Stimulated activated CD4-positive, alpha-beta T cell treated with anti-CD3 and anti-CD28 coated beads, Interleukin-4, amount 100 ng/mL, for 48 hours (primary cell): ENCODE data around the gene ALOXE3.
"Not testable (repeated sequence)": the region's sequence is repeated elsewhere in the genome, so short reads cannot be mapped to it uniquely, and the experiment has no call there.

Experiments
- DNase-seq, 2 donors: peaks; one replicate each; pipeline ENCODE4 v3.0.0-alpha.2; 2020; ENCODE audit warnings: low read depth in 2 of 2

Gene ALOXE3

DNA sequence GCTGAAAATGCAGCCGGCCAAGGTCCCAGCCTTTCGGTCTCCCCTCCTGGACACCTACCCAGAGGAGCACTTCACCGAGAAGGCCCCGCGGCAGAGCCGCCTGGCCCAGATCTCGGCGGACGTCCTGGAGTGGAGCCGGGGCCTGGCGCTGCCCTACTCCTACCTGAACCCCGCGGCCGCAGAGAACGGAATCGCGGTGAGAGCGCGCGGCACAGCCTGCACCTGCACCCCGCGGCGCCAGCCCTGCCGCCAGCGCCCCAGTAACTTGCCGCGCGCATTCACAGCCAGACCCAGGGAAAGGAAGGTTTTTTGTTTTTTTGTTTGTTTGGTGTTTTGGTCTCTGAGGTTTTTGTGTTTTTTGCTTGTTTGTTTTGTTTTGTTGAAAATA lies 46.0 kb downstream of the ALOXE3 start:
- no peak for DNase-seq

DNA sequence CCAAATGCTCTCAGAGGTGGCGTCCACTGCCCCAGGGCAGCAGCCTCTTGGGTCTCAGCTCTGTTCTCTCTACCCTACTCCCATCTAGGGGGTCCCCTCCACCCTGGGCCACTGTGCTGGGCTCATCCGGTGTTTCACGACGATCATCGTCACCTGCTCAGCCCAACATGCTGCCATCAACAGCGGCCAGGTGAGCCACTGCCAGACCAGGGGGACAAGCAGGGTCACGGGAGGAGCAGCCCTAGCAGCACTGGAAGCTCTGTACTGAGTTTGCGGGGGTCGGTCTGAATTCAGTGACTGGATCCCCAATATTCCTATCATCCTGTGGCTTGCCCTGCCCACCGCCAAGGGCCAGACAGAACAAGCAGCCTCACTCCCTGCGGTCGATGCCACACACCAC lies 46.8 kb downstream of the ALOXE3 start:
- DNase-seq, result no peak

DNA sequence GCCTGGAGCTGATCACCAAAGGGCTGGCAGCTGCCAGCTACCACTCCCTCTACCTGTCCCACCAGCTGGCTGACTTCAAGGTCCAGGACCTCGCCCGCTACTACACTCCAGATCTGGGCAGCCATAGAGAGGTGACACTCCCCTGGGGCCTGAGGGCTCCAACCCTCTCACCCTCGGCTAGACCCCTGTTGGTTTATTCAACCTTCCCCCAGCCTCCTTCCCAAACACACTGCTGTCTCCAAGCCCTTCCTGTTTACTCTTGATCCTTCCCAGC lies 48.8 kb downstream of the ALOXE3 start:
- DNase-seq, result no peak

DNA sequence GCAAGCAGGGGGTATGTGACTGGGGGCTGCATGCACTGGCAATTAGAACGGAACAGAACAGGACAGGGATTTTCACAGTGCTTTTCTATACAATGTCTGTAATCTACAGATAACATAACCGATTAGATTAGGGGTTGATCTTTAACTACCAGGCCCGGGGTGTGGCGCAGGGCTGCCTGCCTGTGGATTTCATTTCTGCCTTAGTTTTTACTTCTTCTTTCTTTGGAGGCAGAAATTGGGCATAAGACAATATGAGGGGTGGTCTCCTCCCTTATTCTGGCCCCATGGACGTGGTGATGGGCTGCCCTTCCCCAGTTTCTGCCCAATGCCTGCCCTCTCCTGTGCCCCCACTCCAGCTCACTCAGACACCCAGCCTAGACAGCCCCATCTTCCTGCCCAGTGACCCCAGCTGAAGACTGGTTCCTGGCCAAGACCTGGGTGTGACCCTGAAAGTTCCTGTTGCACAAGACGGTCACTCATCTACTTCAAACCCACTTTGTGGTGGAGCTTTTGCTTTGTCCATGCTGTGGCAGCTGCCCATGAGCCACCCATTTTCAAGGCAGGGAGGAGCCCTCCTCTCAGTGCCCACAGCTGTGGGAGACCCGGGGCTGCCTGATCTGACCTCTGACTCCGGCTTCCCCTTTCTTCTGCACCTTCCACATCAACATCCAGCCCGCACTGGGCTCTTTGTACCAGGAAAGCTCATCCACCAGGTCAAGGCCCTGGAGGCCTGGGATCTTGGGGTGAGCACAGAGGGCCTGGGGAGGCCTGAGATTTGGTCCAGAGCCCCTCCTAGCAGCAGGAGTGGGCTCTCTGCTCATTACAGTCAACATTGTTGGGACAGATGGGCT lies 49.4 kb downstream of the ALOXE3 start:
- DNase-seq, result no peak

DNA sequence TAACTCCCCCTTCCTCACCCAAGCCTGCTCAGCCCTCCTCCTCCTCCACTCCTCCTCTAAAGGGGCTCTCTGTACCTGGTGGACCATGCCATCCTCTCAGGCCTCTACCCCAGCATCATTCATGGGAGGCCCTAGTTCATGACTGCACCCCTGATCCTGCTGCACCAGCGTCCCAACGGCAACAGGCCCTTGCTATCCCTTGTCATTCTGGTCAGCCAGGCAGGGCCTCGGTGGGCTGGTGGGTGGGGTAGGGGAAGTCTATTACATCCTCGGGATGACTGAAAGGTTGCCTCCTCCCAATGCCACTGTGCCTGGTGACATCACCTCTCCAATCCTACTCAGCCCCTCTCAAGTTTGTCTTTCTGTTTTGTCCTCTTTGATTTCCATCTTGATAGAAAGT lies 50.5 kb downstream of the ALOXE3 start:
- DNase-seq, result no peak

DNA sequence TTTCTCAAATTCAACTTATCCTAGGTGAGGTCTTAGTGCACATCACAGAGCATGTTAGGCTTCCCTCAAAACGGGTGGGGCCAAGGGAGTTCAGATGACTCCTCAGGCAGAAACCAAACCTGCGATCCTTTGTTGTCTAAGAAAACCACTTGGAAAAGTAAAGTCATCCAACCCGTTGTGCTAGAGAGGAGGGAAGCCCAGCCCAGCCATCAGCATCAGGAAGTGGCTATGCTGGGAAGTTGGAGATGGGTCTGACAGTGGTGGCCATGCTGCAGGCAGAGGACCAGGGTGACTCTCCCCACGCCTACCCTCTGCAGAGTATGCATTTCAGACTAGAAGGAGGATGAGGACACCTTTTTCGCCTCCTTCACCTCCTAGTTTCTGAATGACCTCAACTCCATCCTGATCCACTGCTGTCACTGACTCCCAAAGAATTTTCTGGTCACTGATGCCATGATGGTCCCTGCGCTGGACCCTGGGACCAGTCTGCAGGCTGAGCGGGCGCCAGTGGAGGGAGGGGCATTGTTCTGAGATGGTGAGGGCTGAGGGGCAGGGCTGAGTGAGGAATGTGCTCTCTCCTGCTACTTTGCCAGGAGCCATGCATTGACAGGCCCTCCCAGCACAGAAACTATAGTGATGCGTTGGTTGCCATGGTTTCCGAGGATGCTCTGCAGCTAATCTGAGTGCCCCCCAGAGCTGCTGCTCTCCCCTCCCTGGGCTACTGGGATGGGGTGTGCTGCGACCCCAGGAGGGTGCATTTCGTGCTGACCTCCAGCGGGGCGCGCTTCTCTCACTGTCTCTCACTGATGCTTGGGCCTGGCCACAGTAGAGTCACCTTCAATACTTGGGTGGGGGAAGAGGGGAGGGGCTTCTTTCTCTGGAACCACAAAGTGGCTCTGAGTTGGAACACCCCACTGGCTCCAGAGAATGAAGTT lies 51.2 kb downstream of the ALOXE3 start:
- DNase-seq, result no peak

DNA sequence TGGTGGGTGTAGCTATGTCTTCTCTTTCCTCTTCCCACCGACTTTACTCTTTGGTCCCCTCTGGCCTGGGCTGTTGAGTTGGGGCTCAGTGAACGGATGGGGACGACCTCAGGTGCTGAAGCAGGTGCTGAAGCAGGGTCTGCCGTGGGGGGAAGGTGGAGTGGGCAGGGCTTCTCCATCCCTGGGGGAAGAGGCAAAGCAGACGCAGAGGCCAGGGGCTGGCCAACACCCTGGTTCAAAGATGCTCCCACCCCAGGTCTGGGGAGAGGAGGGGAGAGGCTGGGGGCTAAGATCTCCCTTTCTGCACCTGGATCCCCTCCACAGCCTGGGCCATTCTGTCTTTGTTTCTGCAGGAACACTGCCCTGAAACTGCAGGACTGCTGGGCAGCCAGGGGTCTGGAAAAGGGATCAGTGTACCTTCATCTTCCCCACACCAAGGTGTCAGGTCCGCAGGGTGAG lies 53.7 kb downstream of the ALOXE3 start:
- no peak for DNase-seq

DNA sequence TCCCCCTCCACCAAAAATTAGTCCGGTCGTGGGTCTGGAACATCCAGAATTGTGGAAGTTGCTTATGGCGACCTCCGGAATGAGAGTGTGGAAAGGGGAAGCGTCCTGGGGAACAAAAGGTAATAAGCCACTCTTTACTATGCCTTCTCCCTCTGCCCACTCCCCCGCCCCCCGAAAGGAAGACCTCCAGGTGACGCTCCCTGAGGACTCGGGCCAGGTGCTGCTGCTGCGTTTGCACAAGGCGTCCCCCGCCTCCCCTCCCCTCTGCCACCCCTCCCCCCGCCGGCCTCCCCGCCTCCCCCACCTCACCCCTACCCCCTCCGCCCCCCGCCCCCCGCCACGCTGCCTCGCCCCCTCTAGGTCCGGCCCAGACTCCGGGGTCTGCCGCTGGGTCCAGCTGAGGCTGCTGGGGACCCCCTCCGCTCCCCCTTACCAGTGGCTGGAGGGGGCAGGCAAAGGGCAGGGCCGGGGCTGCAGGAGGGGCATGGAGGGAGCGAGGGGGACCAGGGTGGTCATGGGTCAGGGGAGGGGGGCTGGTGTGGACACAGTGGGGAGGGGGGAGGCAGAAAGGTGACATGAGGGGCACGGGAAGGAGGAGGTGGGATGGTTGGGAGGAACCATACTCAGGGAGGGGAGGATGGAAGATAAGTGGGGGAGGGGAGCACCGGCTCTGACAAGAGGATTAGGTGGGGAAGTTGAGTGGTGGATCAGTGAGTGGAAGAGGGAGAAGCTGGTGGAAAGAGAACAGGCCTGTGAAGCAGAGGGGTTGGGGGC lies 54.4 kb downstream of the ALOXE3 start:
- DNase-seq, result no peak

DNA sequence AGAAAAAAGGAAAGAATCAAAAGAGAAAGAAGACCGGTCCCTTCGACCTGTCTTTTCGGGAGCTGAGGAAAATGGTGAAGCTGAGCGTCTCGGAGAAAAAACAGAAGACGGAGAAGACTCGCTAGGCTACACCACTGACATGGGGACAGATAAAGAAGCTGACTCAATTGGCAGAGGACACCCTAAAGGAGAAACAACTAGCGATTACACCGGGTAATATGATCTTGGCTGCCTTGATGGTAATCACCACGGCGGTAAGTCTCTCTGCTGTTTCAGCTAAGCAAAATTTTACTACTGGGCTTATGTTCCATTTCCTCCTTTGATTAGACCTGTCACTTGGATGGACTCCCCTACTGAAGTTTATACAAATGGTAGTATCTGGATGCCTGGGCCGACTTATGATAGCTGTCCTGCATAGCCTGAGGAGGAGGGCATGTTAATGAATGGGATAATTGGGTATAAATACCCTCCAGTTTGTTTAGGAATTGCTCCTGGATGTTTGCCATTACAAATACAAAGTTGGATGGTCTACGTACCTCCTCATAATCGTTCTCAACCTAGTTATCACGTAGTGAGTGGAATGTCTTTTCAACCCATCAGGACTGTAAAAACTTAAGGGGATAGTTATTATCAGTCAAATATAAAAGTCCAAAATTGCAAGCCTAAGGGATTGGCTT lies 55.4 kb downstream of the ALOXE3 start:
- DNase-seq, result no peak

DNA sequence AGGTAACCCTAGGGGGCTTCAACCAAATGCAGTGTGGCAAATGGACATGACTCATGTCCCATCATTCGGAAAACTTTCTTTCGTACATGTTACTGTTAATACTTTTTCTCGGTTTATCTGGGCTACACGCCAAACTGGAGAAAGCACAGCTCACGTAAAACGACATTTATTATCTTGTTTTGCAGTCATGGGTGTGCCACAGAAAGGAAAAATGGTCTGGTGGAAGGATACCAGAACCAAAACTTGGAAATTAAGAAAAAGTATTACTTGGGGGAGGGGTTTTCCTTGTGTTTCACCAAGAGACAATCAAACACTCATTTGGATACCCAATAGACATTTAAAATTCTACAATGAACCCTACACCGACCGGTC lies 55.9 kb downstream of the ALOXE3 start:
- no peak for DNase-seq

DNA sequence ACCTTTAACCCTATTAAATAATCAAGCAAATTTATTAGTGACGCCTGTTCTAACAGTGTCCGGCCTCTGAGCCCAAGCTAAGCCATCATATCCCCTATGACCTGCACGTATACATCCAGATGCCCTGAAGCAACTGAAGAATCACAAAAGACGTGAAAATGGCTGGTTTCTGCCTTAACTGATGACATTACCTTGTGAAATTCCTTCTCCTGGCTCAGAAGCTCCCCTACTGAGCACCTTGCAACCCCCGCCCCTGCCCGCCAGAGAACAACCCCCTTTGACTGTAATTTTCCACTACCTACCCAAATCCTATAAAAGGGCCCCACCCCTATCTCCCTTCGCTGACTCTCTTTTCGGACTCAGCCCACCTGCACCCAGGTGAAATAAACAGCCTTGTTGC lies 56.5 kb downstream of the ALOXE3 start:
- not testable (repeated sequence) for DNase-seq

DNA sequence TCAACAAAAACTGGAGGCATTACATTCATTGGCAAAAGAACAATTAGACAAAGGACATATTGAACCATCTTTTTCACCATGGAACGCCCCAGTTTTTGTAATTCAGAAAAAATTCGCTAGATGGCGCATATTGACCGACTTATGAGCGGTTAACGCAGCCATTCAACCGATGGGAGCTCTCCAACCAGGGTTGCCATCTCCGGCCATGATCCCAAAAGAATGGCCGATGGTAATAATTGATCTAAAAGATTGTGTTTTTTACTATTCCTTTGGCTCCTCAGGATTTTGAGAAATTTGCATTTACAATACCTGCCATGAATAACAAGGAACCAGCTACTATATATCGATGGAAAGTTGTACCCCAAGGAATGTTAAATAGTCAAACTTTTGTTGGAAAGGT lies 58.0 kb downstream of the ALOXE3 start:
- DNase-seq, result peak in 1 of 2 donors; percentile 37

DNA sequence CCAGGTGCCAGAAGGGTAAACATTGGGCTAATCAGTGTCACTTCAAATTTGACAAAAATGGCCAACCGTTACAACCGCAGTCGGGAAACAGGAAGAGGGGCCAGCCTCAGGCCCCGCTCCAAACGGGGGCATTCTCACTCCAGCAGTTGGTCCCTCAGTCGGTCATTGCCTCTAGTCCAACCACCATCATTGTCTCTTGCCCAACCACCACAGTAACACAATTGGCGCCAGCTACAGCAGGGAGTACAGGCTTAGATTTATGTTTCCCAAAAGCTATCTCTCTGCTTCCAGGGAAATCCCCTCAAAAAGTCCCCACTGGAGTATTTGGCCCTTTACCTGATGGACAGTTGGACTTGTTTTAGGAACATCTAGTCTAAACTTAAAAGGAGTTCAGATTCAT lies 59.2 kb downstream of the ALOXE3 start:
- no peak for DNase-seq

DNA sequence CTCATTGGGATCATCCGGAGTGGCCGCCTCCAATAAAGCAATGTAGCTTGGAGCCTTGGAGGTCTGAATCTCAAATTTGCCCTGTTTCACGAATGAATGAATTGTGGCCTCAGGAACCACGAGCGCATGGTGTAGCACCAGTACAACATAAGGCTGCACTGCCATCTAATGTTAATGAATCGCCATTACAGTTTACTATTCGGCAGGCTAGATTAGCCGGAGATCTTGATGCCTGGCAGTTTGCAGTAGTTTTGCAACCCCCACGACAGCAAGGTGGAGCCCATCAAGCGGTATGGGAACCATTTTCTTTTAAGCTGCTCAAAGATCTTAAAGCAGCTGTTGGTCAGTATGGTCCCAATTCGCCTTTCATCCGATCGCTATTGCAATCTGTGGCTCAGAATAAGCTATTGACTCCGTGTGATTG lies 60.6 kb downstream of the ALOXE3 start:
- DNase-seq, result no peak

DNA sequence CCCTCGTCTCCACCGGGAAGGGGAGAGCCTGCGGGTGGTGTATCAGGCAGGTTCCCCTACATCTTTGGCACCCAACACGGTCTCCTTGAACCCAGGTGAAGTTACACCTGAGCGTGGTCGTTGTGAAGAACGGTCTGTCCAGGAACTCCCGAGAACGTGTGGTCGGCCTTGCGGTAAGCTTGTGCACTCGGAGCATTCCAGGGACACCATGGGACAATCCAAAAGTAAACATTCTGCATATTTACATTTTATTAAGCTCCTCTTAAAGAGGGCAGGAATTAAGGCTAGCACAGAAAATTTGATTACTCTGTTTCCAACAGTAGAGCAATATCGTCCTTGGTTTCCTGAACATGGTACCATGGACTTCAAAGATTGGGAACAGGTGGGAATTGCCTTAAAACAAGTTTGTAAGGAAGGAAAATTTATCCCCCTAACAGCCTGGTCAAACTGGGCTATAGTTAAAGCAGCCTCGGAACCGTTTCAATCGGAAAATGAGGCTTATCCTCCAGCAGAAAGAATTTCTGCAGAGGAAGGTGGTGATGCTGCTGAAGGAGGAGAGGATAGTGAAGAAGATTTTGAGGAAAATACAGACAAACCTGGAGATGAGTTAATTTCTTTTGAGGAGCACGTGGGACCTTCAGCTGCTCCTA lies 61.2 kb downstream of the ALOXE3 start:
- DNase-seq, result no peak

DNA sequence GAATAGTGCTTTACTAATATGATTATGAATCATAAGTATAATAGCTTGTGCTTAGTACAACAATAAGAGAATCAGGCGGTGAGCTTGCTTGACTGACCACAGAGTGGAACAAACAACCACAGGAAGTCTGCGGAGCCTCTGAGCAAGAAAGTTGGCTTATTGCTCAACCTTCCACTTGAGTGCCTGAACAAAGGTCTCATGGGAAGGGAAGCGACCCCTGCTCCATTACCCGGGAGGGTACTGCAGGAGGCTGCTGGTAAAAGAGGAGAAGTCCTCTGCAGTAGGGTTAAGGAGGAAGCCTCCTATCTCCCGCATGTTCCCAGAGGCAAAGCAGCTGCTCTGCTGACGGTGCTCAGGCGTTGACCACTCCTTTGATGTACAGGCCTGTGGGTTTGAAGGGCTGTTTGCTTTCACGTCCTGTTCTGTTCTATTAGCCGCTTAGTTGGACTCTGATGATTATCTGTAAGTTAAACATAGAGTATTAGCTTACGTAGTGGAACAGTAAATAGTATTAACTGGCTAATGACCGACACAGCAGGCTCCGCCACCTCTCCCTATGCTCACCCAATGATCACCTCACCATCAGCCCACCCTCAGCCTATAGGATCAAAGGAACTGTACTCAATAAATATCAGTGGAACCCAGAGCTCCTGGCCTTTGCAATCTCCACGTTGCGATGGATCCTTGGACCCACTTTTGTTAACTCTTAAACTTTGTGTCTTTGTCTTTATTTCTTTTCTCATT lies 61.9 kb downstream of the ALOXE3 start:
- peak in 1 of 2 donors; percentile 30 for DNase-seq

DNA sequence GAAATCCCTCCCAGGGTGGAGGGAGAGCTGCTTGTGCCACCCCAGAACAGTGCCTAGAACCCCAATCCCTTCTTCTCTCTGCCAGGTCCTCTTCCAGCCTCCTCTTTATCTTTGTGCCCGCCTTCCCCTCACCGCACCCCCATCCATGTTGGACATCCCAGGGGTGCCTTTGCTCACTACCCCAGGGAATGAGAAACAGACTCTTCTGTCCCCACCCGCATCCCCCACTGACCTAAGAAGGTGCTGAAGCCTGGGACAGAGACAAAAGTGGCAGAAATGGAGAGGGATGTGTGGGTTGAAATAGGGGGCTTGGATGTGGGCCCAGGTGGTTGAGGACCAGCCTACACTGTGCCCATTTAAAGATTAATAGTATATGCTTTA lies 62.5 kb downstream of the ALOXE3 start:
- no peak for DNase-seq

DNA sequence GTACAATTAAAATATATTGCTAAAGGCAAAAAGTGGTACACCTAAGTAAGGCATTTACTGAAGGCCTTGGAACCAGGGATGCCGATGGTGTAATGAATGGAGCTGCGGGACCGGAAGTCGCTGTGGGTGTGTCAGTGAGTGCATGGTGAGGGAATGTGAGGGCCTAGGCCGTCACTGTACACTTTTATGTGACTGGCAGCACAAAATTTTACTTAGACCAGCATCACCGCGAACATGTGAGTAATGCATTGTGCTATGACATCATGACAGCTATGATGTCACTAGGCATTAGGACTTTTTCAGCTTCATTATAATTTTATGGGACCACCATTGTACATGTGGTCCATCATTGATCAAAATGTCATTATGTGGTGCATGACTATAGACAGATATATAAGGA lies 64.7 kb downstream of the ALOXE3 start:
- DNase-seq, result no peak

DNA sequence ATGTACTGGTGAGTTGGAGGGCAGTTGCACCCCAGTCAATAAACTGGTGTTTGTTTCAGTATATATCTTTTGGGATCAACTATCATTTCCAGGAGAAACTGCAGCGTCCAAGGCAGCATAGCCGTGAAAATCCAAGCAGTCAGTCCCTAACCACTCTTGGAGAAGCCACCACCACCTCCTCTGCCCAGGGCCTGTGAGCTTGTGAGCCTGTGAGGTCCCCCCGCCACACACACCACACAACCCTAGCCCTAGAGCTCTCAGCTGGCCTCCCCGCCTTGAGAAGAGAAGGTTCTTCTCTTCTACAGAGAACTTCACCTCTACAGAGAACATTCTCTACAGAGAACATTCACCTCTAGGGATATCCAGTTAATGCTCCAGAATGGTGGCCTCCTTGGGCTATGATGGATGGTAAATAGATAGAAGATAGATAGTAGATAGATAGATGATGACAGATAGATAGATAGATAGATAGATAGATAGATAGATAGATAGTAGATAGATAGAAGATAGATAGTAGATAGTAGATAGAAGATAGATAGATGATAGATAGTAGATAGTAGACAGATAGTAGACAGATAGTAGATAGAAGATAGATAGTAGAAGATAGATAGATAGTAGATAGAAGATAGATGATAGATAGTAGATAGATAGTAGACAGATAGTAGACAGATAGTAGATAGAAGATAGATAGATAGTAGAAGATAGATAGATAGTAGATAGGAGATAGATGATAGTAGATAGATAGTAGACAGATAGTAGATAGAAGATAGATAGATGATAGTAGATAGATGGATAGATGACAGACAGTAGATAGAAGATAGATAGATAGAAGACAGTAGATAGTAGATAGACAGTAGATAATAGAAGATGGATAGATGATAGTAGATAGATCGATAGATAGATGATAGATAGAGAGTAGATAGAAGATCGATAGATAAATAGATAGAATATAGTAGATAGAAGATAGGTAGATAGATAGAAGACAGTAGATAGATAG lies 65.8 kb downstream of the ALOXE3 start:
- no peak for DNase-seq
